ENCODE results near the gene GNPNAT1. TPM values are rescaled to one million over a fixed set of nuclear protein-coding genes. Genes with fewer than 3 reads are reported as not detected.

The GNPNAT1 gene
- polyA plus RNA-seq, 1 donor from 2014 or later: 10.1 TPM

GRCh38 chr14:52808101-52808500, 16.7 kb upstream of the GNPNAT1 start:
- no peak for TF ChIP-seq EP300 (conservative IDR thresholded peaks at IDR 0.05; ENCODE audit: poor library complexity, severe bottlenecking)
- no peak for TF ChIP-seq TAF1 (IDR thresholded peaks at IDR 0.05; ENCODE audit: low read depth)
- TF ChIP-seq REST (IDR thresholded peaks at IDR 0.05; ENCODE audit: borderline replicate concordance): no peak
- no peak for TF ChIP-seq POLR2AphosphoS5 (IDR thresholded peaks at IDR 0.05)
- no peak for TF ChIP-seq EZH2 (IDR thresholded peaks at IDR 0.05; ENCODE audit: borderline replicate concordance, insufficient read depth, low read length, poor library complexity, severe bottlenecking)
- no peak for TF ChIP-seq MXI1 (conservative IDR thresholded peaks at IDR 0.05; ENCODE audit: poor library complexity, severe bottlenecking)
- TF ChIP-seq RAD21 (conservative IDR thresholded peaks at IDR 0.05): no peak
- no peak for TF ChIP-seq SMC3 (conservative IDR thresholded peaks at IDR 0.05; ENCODE audit: poor library complexity)
- TF ChIP-seq CTCF (IDR thresholded peaks at IDR 0.05; ENCODE audit: poor library complexity, severe bottlenecking): no peak
- no peaks in the 10 kb centered on the region for H4K20me1 ChIP-seq (ENCODE audit: insufficient read depth)
- no peak overlapping the region for H3K4me2 ChIP-seq (ENCODE audit: low read length)
- H2AFZ ChIP-seq (ENCODE audit: low read depth, low read length): no peak overlapping the region
- no peaks in the 10 kb centered on the region for H3K9me2 ChIP-seq (ENCODE audit: insufficient read depth, low read length)
- no peaks in the 10 kb centered on the region for H3K36me3 ChIP-seq (ENCODE audit: insufficient read depth, low read length)
- no peak overlapping the region for H3K9ac ChIP-seq (ENCODE audit: low read length)
- H3K27ac ChIP-seq (ENCODE audit: low read length): no peak overlapping the region
- H3K4me3 ChIP-seq (ENCODE audit: low read length): no peak overlapping the region
- no peaks in the 10 kb centered on the region for H3K27me3 ChIP-seq (ENCODE audit: insufficient read depth, low read depth, low read length)
- no peaks in the 10 kb centered on the region for H3K79me2 ChIP-seq (replicated peaks; ENCODE audit: insufficient read depth, low read length)
- H3F3A ChIP-seq (ENCODE audit: insufficient read depth, low read length, poor library complexity, severe bottlenecking): no peaks in the 10 kb centered on the region
- H3K9me3 ChIP-seq (ENCODE audit: low read length): no peaks in the 10 kb centered on the region

GRCh38 chr14:52806115-52806514, 14.7 kb upstream of the GNPNAT1 start:
- Histone ChIP-seq H3K9ac (ENCODE audit: low read length) (no peak overlapping the region), H3K4me3 (ENCODE audit: low read length) (no peak overlapping the region), H3K9me3 (ENCODE audit: low read length) (no peaks in the 10 kb centered on the region), H3K9me2 (ENCODE audit: insufficient read depth, low read length) (no peaks in the 10 kb centered on the region), H3K27me3 (ENCODE audit: insufficient read depth, low read depth, low read length) (no peaks in the 10 kb centered on the region), H2AFZ (ENCODE audit: low read depth, low read length) (no peak overlapping the region), H3K79me2 (replicated peaks; ENCODE audit: insufficient read depth, low read length) (no peaks in the 10 kb centered on the region), H4K20me1 (ENCODE audit: insufficient read depth) (no peaks in the 10 kb centered on the region), H3K36me3 (ENCODE audit: insufficient read depth, low read length) (no peaks in the 10 kb centered on the region), H3F3A (ENCODE audit: insufficient read depth, low read length, poor library complexity, severe bottlenecking) (no peaks in the 10 kb centered on the region), H3K27ac (ENCODE audit: low read length) (no peak overlapping the region), H3K4me2 (ENCODE audit: low read length) (no peak overlapping the region)
- TF ChIP-seq RAD21 (conservative IDR thresholded peaks at IDR 0.05): no peak
- TF ChIP-seq CTCF (IDR thresholded peaks at IDR 0.05; ENCODE audit: poor library complexity, severe bottlenecking): no peak
- no peak for TF ChIP-seq POLR2AphosphoS5 (IDR thresholded peaks at IDR 0.05)
- no peak for TF ChIP-seq REST (IDR thresholded peaks at IDR 0.05; ENCODE audit: borderline replicate concordance)
- TF ChIP-seq MXI1 (conservative IDR thresholded peaks at IDR 0.05; ENCODE audit: poor library complexity, severe bottlenecking): no peak
- no peak for TF ChIP-seq SMC3 (conservative IDR thresholded peaks at IDR 0.05; ENCODE audit: poor library complexity)
- no peak for TF ChIP-seq TAF1 (IDR thresholded peaks at IDR 0.05; ENCODE audit: low read depth)
- no peak for TF ChIP-seq EP300 (conservative IDR thresholded peaks at IDR 0.05; ENCODE audit: poor library complexity, severe bottlenecking)
- TF ChIP-seq EZH2 (IDR thresholded peaks at IDR 0.05; ENCODE audit: borderline replicate concordance, insufficient read depth, low read length, poor library complexity, severe bottlenecking): no peak

Data from neural cell (in vitro differentiated cells).